Ectodermal cell (in vitro differentiated cells): ENCODE measurements around the gene AGO3.

Experiments used
- H3K27ac ChIP-seq: 2 replicates; pipeline ENCODE4 v1.7.0; 2013; ENCODE audit warnings: mild to moderate bottlenecking, low read depth, low read length; ENCODE audit not compliant: insufficient read depth, poor library complexity, severe bottlenecking
- H3K27me3 ChIP-seq: 2 replicates; pipeline ENCODE4 v1.7.0; 2013; ENCODE audit warnings: mild to moderate bottlenecking, low read length; ENCODE audit not compliant: insufficient read depth, control insufficient read depth, poor library complexity, severe bottlenecking
- H3K36me3 ChIP-seq: one replicate; pipeline ENCODE4 v1.7.0; 2013; ENCODE audit warnings: low read length; ENCODE audit not compliant: control insufficient read depth, insufficient read depth
- H3K4me1 ChIP-seq: one replicate; pipeline ENCODE4 v1.7.0; 2013; ENCODE audit warnings: low read length; ENCODE audit not compliant: control insufficient read depth, insufficient read depth
- H3K4me3 ChIP-seq: 2 replicates; pipeline ENCODE4 v1.7.0; 2013; ENCODE audit warnings: low read depth, low read length, control low read depth; ENCODE audit not compliant: insufficient read depth
- H3K9me3 ChIP-seq: 2 replicates; pipeline ENCODE4 v1.7.0; 2013; ENCODE audit warnings: mild to moderate bottlenecking, low read length, moderate library complexity; ENCODE audit not compliant: control insufficient read depth
- WGBS, 2 experiments: methylation state at CpG; one replicate each; pipeline ENCODE4 v1.1.7; 2013; ENCODE audit warnings: missing lambda C conversion rate in 2 of 2; 5-methylcytosine and 5-hydroxymethylcytosine counted together

Gene AGO3

DNA sequence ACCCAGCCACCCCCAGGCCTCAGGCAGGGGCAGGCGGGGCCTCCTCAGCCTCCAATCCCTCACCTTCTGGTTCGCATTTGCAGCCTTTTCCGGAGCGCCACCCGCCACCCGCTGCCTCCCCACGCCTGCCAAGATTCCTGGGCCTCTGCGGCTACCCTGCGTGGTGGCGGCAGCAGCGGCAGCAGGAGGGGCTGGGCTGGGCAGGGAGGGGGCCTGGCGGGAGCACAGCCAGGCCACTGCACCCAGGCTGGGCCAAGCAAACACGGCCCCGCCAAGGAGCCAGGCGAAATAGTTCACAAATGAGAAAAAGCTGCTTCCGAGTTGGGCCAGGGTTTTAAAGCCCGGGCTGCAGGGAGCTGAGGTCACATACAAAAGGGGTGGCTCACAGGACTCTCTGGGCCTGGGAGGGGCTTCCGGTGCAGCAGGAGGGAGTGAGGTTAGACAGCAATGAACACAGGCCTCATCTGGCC lies 184.3 kb downstream of the AGO3 start:
- Histone ChIP-seq H3K4me1 (peaks cover 20% of the 10 kb centered on the region), H3K27me3 (no peaks in the 10 kb centered on the region), H3K9me3 (no peaks in the 10 kb centered on the region), H3K36me3 (no peaks in the 10 kb centered on the region), H3K4me3 (no peak overlapping the region), H3K27ac (no peak overlapping the region)
- 77 to 78% methylated on average over 18 of the region's 18 CpGs for WGBS, 2 experiments

DNA sequence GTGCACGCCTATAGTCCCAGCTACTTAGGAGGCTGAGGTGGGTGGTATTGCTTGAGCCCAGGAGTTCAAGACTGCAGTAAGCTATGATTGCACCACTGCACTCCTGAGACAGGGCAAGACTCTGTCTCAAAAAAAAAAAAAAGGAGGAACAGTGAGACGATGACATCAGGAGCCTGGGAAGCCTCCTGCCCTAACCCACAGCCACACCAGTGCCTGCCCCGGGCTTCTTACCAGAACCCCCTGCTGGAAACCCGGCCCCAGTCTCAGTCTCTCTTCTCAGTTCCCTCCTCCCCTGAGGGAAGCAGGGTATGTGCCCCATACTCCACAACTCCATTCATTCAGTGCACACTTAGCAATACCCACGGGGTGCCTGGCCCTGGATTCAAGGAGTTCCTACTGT lies 185.0 kb downstream of the AGO3 start:
- Histone ChIP-seq H3K4me3 (no peak overlapping the region), H3K27me3 (no peaks in the 10 kb centered on the region), H3K27ac (no peak overlapping the region), H3K9me3 (no peaks in the 10 kb centered on the region), H3K36me3 (no peaks in the 10 kb centered on the region), H3K4me1 (peaks cover 20% of the 10 kb centered on the region)
- 69 to 72% methylated on average over 5 of the region's 5 CpGs for WGBS, 2 experiments

DNA sequence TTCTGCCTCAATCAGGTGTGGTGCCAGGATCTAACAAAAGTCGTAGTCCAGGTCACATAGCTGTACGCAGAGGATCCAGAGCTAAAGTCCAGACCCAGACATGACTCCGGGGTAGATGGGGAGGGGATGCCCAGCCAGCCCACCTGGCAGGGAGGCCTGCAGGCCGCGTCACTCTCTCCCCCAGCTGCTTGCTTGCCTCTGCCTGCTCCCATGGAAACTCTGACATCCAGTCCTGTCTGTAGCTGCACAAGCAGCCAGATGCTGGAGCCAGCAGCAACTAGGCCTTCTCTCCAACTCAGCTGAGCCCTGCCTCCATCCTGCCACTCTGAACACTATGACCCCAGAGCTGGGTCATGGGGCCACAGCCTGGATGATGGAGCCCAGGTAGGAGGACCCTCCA lies 186.0 kb downstream of the AGO3 start:
- H3K4me1 ChIP-seq = peaks cover 20% of the 10 kb centered on the region
- 90% methylated on average over 5 of the region's 5 CpGs for WGBS, 2 experiments

DNA sequence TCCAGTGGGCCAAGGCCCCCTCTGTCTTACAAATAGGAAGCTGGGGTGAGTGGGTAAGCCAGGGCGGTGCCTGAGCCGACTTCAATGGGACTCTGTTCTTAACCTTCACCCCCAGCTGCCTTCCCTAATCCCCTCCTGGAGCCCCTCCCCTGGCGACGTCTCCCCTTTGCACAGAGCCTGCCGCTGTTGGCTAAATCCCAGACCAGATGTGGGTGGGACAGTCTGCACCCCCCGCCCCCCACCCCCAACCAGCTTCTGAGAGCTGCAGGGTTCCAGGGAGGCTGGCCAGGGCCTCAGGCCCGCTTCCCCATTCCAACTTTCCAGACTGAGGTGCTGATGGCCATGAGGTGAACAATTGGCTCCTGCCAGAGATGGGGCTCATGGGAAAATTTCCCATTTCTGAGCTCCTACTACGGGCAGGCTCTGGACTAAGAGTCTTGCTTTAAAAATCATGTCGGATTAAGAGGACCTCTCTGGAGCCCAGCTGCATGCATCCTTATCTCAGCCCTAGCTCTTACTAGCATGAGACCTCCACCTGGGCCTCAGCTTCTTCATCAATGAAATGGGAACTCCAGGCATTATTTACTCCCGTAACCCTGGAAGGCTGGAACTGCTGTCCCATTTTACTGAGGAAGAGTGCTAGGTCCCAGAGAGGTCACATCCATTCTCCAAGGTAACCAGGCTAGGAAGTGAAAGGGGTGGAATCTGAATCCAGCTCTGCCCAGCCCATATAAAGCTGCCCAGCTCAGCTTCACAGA lies 187.7 kb downstream of the AGO3 start:
- Histone ChIP-seq H3K36me3 (no peaks in the 10 kb centered on the region), H3K27me3 (peaks cover 19% of the 10 kb centered on the region), H3K27ac (no peak overlapping the region), H3K4me3 (no peak overlapping the region), H3K9me3 (no peaks in the 10 kb centered on the region), H3K4me1 (peaks cover 20% of the 10 kb centered on the region)
- 65 to 71% methylated on average over 9 to 10 of the region's 10 CpGs for WGBS, 2 experiments

More for the DNA sequence above, 186.0 kb downstream of the AGO3 start:
- no peak overlapping the region for H3K4me3 ChIP-seq
- H3K9me3 ChIP-seq = no peaks in the 10 kb centered on the region
- H3K36me3 ChIP-seq = no peaks in the 10 kb centered on the region
- H3K27ac ChIP-seq = no peak overlapping the region
- peaks cover 2% of the 10 kb centered on the region for H3K27me3 ChIP-seq

DNA sequence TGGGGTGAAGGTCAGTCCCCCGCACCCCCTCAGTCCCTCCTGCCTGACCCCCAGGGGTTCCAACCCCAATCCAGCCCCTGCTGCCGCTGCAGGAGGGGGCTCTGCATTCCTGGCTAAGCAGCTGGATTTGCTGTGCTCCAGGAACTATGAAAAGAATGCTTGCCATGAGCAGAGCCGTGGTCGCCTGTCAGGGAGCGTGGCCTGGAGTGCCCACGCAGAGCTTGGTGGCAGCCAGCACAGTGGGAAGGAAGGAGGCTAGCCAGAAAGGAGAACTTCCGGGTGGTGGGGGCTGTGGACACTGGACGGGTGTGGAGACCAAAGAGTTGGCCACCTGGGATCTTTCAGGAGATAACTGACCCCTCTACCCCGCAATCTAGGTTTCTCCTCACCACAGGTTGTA lies 188.6 kb downstream of the AGO3 start:
- H3K9me3 ChIP-seq = no peaks in the 10 kb centered on the region
- no peaks in the 10 kb centered on the region for H3K36me3 ChIP-seq
- H3K27me3 ChIP-seq = peaks cover 28% of the 10 kb centered on the region
- H3K27ac ChIP-seq = no peak overlapping the region
- no peak overlapping the region for H3K4me3 ChIP-seq
- H3K4me1 ChIP-seq = peaks cover 20% of the 10 kb centered on the region
- WGBS, 2 experiments = 69 to 75% methylated on average over 9 of the region's 9 CpGs
